Hematopoietic multipotent progenitor cell treated with erythropoietin and hydrocortisone succinate and interleukin-3 and kit ligand, for 15 days (in vitro differentiated cells): ENCODE measurements around the gene PRSS36.
"Not testable (repeated sequence)": the region's sequence is repeated elsewhere in the genome, so short reads cannot be mapped to it uniquely, and the experiment has no call there.

Experiments
- DNase-seq: peaks from one replicate; pipeline ENCODE4 v3.0.0-alpha.2; 2015; ENCODE audit warnings: low spot score

Gene PRSS36

DNA sequence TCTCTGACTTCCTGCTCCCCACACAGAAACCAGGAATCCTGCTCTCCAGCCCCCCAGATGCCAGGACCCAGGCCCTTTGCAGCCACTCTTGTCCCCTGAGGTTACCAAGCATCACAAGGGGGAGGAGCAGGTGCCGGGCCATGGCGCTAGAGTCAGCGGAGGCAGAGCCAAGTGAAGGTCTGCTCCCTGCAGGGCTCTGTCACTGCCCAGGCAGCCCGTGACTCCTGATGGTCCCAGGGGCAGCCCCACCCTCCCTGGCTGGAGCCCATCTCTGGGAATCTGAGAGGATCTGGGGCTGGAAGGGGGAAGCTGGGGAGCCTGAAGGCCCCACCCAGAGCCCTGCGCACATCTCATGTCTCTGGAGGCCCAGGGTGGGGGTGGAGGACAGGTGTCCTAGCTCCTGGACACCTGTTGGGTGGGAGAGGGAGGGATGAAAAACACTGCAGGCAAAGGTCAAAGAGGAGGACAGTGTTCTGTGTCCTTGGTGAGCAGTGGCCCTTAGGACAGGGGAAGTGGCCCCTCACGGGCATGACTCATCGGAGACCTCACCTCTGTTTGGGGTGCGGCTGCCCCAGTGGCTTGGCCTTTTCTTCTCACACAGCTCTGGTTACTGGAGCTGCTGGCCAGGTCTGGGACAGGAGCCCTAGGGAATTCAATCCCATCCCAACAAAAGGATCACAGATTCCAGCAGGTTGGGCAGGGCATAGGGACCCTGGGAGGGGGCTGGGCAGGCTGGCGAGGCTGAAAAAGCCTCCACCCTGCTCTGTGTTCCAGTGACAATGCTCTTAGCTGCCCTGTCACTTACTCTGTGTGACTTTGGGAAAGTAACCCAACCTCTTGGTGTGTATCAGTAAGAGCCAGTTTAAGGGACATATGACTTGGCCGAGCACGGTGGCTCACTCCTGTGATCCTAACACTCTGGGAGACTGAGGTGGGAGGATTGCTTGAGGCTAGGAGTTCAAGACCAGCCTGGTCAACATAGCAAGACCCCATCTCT is at the start of gene PRSS36:
Gene PRSS36, minus strand, starts transcription at position 173 of the 997 bp plus-strand sequence. Its CDS starts 31 bp downstream, at position 142.
- no peak for DNase-seq

DNA sequence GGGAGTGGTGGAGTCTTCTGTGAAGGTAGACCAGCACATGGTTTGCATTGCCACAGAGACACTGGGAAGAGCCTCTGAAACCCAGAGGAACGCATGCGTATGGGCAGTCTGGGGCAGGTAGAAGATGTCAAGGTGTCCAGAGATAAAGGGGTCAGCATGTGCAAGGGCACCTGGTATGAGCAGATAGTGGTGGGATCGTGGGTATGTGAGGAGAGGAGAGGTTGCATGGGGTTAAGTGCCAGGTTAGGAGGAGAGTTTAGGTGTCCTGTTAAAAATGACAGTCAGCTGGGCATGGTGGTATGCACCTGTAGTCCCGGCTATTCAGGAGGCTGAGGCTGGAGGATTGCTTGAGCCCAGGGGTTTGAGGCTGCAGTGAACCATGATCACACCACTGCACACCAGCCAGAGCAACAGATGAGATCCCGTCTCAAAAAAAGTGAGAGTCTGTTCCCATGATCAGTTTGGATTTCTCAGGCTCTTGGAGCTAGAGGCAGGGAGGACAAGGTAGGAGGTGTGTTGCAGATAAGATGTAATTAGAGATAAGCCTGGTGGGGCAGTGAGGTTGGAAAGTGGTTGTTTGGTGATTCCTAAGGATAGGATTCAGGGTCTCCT is 49.7 kb upstream of the PRSS36 start:
- no peak for DNase-seq

DNA sequence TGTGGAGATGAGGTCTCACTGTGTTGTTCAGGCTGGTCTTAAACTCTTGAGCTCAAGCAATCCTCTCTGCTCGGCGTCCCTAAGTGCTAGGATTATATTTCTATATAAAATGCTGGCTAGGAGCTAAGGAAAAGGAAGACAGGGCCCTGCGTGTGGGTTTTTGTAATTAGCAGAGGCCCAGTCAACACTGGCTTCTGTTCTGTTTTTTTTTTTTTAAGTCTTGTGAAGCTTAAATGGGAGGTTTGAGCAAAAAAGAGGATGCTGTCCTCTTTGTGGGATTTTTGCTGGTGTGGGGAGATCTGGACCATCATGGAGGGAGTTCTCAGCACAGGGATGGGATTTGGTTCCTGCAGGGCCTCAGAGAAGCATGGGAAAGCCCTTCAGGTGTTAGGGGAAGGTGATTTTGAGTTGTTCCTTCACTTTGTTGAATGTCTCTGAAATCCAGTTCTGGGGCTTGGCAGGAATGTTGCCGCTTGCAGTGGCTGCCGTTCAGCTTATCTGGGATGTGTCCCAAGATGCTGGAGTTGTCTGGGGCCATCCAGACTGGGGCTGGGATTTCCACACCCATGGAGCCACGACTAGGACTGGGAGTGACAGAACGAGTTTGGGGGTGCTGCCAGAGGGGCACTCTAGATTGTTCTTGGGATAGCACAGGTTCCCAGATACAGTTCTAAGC is 48.5 kb upstream of the PRSS36 start:
- DNase-seq = no peak

DNA sequence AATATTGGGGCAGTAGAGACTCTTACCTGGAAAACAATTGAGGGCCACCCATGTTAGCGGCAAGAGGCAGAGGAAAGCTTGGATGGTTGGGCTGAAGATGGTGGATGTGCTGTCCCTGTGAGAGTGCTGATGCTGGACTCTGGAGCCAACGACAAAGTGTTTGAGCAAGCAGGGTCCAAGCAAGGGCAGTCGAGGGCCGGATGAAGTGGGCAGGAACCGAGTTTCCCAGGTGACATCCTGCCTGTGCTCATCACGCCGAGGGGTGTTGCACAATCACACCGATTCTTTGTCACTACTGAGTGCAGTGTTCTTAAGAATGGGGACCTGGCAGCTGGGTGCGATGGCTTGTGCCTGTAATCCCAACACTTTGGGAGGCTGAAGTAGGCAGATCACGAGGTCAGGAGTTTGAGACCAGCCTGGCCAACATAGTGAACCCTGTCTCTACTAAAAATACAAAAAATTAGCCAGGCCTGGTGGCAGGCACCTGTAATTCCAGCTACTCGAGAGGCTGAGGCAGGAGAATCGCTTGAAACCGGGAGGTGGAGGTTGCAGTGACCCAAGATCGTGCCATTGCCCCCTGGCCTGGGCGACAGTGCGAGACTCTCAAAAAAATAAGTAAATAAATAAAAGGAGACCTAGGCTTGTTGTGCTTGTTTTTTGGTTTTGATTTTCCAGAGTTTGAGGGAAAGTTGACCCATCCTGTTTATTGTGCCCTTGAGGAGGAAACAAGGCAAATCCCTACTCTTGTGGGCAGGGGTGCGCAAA is 46.6 kb upstream of the PRSS36 start:
- DNase-seq = no peak

DNA sequence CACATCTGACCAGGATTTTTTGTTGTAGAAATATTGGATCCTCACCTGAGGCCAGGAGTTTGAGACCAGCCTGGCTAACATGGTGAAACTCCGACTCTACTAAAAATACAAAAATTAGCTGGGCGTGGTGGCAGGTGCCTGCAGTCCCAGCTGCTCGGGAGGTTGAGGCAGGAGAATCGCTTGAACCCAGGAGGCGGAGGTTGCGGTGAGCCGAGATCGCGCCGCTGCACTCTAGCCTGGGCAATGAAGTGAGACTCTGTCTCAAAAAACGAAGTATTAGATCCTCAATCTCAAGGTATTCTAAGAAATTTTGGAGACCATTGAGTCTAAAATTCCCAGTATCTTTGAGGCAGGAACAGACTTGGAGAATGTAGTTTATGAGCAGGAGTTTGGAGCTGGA is 46.0 kb upstream of the PRSS36 start:
- not testable (repeated sequence) for DNase-seq

DNA sequence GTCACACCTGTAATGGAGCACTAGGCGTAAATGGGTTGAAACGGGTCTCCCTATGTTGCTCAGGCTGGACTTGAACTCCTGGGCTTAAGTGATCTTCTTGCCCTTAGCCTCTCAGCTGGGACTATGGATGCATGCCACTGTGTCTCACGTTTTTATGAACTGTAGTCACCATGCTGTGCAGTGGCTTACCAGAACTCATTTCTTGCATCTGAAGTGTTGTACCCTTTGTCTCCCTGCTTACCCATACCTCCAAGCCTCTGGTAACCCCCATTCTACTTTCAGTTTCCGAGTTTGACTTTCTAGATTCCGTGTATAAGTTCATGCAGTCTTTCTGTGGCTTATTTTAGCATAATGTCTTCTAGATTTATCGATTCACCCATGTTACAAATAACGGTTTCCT is 45.0 kb upstream of the PRSS36 start:
- no peak for DNase-seq

DNA sequence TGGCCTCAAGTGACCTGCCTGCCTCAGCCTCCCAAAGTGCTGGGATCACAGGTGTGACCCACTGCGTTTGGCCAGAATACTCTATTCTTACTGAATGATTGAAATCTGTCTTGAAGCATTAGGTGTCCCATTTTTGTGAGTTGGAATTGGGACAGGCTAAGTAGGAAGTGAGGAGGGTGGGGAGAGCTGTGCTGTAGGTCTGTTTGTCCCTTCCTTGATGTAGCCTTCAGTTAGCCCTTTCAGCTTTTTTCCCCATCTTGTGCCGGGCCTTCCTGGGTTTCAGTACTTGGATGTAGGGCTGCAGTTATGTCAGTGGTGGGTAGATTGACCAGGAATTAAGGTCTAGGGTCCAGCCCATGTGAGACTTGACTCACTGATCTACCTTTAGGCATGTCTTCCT is 44.0 kb upstream of the PRSS36 start:
- no peak for DNase-seq

DNA sequence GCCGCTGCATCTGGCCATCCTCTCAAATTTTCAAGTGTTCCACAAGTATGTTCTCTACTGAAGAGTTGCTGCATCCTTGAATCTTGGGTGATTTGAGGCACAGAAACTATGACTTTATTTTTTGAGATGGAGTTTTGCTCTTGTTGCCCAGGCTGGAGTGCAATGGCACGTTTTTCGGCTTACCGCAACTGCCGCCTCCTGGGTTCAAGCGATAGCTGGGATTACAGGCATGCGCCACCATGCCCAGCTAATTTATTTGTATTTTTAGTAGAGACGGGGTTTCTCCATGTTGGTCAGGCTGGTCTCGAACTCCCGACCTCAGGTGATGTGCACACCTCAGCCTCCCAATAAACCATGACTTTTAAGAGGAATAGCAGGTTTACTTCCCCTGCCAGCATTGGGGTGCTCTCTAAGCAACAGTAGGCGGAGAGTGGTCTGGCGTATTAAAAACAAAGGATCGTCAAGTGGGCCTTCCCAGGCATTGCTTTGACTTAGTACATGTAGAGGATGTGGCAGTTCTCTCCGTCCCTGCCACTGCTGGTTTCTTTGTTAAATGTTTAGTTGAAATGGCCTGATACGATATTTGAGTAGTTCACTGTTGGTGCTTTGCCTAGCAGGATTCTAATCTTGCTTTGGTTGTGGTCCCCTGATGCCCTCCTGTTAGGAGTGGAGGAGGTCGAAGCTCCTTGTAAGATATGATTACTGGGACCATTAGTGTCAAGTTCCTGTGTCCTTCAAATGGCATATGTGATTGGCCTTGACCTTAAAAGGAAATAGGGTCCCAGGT is 43.2 kb upstream of the PRSS36 start:
- no peak for DNase-seq

DNA sequence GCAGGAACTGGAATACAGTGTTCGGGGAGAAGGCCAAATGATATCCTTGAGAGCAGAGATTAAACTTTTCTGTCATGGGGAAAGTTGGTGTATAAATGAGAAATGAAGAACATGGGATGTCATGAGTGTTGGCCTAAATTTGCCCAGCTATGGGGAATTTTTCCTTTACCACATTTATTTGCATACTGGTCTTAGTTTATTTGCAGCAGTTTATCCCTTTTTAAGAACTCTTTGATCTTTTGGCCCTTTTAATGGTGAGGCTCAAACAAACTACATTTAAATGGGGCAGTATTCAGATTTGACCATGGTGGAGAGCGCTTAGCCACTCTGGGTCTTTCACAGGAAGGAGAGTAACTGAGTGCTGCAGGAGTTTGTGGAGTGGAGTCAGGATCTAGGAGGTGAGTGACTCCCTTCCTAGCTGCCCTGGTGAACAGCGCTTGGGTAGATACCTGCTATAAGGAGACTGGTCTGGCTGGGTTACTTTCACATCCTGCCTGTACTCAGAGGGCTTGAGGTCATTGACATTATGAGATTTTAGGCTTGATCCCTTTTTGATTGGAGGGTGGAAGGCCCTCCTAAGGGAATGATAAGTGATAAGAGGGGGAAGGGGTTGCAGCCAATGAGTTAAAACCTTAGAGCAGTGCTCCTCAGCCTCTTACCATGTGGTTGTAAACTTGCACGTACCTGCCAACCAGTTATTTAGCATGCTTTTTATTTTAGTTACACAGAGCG is 42.0 kb upstream of the PRSS36 start:
- DNase-seq = no peak

DNA sequence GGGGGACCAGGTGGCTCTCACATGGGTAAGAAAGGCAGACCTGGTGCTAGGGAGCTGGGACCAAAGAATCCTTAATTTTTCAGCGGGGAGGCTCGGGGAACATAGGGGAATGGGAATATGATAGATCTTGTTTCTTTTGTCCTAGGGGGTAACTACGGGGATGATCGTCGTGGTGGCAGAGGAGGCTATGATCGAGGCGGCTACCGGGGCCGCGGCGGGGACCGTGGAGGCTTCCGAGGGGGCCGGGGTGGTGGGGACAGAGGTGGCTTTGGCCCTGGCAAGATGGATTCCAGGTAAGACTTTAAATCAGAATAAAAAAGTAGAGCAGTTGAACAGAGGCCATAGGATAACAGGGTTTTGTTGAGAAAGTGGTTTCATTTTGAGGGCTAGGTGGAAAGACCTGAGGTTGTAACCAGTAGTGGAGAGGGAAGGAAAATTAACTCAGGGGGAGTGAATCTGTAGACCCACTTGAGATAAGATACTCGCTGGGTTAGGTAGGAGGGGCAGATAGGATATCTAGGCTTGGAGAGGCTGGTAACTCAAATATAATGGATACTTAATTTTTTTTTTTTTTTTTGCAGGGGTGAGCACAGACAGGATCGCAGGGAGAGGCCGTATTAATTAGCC is 41.1 kb upstream of the PRSS36 start:
- DNase-seq = no peak

DNA sequence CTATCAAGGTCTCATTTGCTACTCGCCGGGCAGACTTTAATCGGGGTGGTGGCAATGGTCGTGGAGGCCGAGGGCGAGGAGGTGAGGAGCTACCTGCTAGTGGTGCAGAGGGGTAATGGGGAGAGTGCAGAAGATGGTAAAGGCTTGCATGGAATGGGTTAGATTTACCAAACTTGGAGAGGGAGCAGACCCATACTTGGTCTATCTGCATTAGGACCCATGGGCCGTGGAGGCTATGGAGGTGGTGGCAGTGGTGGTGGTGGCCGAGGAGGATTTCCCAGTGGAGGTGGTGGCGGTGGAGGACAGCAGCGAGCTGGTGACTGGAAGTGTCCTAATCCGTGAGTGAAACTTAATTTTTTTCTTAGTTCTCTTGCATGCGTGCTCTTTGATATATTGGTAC is 40.2 kb upstream of the PRSS36 start:
- no peak for DNase-seq

DNA sequence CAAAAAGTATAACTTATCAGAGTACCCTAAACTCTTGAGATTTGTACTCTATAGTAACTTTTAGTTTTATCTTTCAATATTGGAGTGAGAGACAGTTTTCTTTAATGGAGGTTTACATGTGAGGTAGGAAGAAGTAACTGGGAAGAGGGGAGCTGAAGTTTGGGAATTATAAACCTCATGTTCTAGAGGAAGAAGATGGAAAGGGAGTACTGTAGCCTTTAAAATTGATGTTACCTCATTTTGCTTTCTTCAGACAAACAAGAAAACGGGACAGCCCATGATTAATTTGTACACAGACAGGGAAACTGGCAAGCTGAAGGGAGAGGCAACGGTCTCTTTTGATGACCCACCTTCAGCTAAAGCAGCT is 39.5 kb upstream of the PRSS36 start:
- DNase-seq = no peak

DNA sequence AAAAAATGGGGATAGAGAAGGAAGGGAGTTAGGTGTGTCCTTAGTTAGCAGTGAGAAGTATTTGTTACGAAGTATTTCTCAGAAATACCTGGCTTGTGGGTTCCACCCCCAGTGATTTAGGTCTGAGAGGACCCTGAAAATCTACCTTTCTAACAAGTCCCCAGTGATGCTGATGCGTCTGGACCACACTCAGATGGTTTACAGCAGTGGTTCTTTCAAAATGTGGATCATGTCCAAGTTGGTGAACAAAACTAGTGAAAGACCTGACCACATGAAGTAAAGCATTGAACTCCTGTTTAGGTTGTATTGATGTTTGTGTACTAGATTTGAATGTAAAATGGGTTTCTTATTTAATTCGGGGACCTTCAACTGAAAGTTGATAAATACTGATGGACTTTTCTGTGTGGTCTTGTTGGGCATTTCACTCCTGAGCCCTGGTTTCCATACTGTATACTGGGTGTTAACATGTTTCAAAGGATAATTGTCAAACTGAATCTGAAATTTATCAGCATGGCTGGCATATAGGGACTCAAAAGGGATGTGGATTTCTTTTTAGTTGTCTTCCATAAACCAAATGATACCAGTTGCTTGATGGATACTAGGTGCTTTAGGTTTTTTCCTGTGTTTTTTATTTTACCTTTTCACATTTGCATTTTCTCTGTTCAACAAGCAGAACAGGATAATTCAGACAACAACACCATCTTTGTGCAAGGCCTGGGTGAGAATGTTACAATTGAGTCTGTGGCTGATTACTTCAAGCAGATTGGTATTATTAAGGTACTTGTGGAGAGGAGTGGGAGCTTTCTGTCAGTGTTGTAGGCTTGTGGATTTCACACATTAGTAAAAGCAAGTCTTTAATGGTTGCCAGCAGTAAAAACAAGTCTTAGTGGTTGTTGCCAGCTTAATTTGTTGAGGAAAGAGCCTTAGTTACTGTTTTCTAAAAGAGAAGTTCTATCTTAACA is 38.9 kb upstream of the PRSS36 start:
- DNase-seq = no peak

DNA sequence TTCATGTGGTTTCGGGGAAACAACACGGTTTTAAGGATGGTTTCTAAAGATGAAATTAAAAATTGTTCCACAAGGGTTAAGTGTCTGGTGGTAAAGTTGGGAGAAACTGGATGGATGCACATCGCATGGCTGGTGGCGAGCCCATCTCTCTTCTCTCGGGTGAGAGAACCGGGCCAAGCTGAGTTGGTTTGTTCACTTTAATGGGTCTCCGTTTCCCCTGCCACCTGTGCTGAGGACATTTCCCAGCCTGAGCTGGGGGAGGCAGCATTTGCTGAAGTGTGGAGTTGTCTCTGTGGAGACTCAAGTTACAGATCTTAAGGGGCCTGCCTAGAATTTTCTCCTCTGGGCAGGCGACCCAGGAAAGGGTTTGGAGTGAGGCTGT is 37.9 kb upstream of the PRSS36 start:
- no peak for DNase-seq

DNA sequence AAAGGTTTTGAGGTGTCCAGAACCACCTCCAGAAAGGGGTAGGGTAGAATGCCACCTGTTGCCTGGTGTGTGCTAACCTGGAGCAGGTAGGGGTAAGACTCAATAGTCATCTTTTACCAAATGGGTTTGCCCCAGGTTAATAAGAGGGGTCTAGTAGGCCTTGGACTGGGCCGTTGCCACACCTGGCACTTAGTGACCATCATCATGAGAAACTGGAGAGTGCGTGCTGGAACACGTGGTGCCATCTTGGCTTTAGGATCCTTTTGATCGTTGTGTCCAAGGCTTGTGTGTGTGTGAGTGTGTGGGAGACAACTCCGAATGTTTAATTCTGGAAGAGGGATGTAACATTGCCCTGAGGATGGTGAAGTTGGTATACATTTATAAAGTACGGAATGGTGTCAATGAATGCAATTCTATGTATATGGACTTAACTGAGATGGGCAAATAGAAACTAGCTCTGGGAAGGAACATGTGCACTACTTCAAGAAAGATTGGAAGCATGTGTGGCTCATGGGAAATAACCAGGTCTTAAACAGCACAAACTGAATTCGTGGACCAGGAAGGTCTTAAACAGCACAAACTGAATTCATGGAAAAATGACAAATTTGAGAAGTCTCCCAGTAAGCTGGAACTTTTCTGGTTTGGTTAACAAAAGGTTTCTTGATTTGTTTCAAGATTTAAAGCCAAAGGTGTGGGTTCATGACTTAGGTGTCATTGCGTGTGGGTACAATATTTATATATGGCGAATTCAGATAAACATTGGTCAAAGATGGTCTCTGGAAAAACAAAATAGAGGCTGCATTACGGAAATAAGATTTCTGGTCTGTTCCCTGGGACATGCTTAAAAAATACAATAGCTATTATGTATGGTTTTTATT is 37.3 kb upstream of the PRSS36 start:
- DNase-seq = no peak

DNA sequence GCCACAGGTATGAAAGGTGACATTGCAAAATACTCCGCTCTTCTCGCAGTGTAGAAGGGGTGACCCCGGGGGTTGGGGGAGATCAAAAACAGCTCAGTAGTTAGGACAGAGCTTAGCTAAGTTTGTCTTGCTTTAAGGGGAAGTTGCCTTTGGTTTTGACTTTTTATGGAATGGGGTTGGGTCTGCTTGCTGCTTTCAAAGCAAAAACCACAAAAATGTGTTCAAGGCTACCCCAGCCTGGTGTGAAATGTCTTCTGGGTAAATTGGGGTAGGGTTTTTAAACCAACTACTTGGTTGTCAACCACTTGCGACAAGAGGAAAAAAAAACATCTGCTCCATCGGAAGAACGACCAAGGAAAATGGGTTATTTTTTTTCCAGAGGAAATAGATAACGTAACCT is 36.3 kb upstream of the PRSS36 start:
- no peak for DNase-seq

DNA sequence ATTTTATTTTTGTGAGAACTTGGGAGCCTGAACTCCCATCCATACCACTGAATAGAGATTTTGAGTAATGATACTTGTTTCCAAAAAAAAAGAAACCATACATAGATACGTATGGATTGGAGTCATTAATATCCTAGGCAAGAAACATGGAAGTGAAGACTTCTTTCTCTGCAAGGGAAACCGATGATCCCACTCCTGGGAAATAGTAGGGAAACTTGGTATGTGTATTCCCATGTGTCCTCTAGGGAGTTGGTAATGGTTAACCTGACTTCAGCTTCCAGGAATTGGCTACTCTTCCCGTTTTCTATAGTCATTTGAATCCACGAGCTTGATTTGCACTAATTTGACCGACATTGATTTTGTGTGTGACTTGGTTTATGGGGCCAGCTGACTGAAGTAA is 35.5 kb upstream of the PRSS36 start:
- no peak for DNase-seq

DNA sequence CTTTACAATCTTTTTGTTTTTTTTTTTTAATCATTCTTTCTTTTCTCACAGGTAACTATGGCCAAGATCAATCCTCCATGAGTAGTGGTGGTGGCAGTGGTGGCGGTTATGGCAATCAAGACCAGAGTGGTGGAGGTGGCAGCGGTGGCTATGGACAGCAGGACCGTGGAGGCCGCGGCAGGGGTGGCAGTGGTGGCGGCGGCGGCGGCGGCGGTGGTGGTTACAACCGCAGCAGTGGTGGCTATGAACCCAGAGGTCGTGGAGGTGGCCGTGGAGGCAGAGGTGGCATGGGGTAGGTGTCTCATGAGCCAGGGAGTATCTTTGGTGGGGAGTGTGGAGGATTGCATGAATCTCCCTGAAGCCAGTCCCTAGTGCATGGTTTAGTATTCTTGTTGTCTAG is 35.0 kb upstream of the PRSS36 start:
- DNase-seq = no peak
